H1 (cell line): Measurements from ENCODE around the gene THEMIS. TPM values are rescaled to one million over a fixed set of nuclear protein-coding genes. Genes with fewer than 3 reads are reported as not detected.

Experiments used
- FOSL1 ChIP-seq: IDR thresholded peaks from 2 replicates; pipeline ENCODE4 v1.6.1; 2011; ENCODE audit warnings: mild to moderate bottlenecking, low read depth, low read length, moderate library complexity; ENCODE audit not compliant: insufficient read depth
- RFX5 ChIP-seq: IDR thresholded peaks from 2 replicates; pipeline ENCODE4 v1.6.1; 2011; ENCODE audit warnings: low read depth, low read length, improper control_type of control experiment, borderline replicate concordance
- polyA plus RNA-seq, 7 experiments: library from polyadenylated mRNA; depleted of rRNA in 3 of 7; stranded (reverse) in 5 of 7; unstranded in 2 of 7; fragments of >200 nt in 5 of 7; fragments of 200-250 nt in 2 of 7; gene quantifications; 1 replicate in 5 of 7; 2 replicates in 1 of 7; 4 replicates in 1 of 7; pipeline versions ENCODE4 v1.2.1 to v1.2.3, GENCODE V29; 2011 to 2013; ENCODE audit warnings: missing spikeins in 2 of 7, mixed read lengths in 2 of 7
- total RNA-seq: library from RNA; stranded (reverse); fragmentation: NEBNext Ultra II Directional; extraction: Animal tissue kit (Norgen Biotek cat#: 25700); gene quantifications from 2 replicates; pipeline ENCODE4 v1.2.1, GENCODE V29; 2021

Gene THEMIS
- total and polyA plus RNA-seq, 2 of the 8 experiments (the other 6 are each of a cell fraction or from before 2014, with no cell fraction given): not detected

DNA sequence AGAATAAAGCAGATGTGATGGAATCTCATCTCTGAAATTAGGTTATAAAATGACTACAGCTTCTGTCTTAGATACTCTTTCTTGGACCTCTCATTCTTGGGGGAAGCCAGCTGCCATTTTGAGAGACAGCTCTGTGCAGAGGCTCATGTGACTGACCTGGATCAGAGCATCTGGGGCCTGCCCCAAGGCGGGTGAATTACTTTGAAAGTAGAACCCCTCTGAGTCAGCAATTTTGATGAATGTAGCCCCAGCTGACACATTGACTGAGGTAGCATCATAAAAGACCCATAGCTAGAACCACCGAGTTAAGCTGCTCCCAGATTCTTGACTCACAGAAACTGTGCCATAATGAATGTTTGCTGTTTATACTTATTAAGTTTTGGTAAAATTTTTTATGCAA, 124.5 kb downstream of the THEMIS start (continued):
- no peak for TF ChIP-seq FOSL1
- no peak for TF ChIP-seq RFX5
- TF ChIP-seq, all 59 proteins: peak for 3
